ENCODE data around the gene SH3BP4. TPM values are rescaled to one million over a fixed set of nuclear protein-coding genes. Genes with fewer than 3 reads are reported as not detected.
A peak's percentile ranks its signal among the peaks of the same experiment; 100 is the strongest.

Gene SH3BP4
- total RNA-seq, 2 experiments from 2014 or later: 0.10 to 0.46 TPM

DNA sequence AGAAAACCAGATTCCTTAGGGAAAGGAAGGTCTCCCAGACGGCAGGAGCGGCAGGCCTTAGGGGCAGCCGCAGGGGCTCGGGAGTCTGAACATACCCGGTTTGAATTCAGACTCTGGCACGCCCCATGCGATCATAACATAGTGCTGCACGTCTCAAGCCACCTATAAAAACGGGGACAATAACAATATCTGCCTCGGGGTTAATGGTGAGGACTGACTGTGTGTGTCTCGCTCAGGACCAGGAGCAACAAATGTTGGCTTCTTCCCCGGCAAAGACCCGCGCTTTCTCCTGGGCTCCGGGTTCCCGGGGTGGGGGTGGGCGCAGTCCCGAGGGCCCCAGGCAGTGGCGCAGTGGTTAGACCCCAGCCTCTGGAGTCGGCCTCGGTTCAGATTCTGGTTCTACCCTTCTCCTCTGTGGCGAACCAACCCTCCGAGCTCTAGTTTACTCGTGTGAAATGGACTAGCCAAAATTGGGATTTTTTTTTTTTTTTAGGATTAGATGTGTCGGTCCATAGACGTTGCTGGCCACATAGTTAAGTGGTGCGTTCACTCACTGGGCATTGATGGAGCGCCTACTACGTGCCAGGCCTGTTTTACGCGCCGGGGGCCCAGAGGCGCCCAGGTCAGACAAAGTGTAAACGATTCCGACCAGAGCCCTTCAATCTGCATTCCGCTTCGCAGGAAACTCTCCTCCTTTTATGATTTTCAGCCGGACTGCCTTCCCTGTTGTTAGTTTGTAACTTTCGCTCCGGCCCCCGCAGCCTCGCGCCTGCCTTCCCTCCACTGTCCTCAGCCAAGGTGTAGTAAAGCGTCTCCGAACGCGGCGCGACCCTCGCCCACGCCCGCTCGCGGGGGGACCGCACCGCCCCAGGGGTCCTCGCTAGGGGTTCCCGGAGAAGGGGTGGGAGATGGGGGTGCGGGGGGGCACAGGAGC lies 820 bp upstream of the SH3BP4 start:
- POLR2A ChIA-PET: no interaction called here
- Mint-ChIP-seq H3K36me3 (no peaks in the 10 kb centered on the region), H3K4me1 (ENCODE audit: low read depth) (peaks cover 3% of the 10 kb centered on the region), H3K4me3 (peak overlapping the region; percentile 64), H3K27ac (no peak overlapping the region), H3K27me3 (peaks cover 54% of the 10 kb centered on the region), H3K9me3 (no peaks in the 10 kb centered on the region)
- CTCF ChIA-PET: interaction anchor here (0.6 kb wide), 1 partner anchor 115 kb away, joined by 4 read pairs; no protein-coding TSS in a partner anchor
- intact Hi-C loops (cut with micrococcal nuclease): loop anchor here (5.0 kb wide), 1 partner anchor 1226 kb away; no protein-coding TSS in a partner anchor
- no peak for DNase-seq

- intact Hi-C loops (cut with micrococcal nuclease): loop anchor here (5.0 kb wide), 1 partner anchor 1225 kb away; no protein-coding TSS in a partner anchor
- Mint-ChIP-seq H3K36me3 (no peaks in the 10 kb centered on the region), H3K27ac (no peak overlapping the region), H3K27me3 (peaks cover 48% of the 10 kb centered on the region), H3K9me3 (no peaks in the 10 kb centered on the region), H3K4me1 (ENCODE audit: low read depth) (peaks cover 3% of the 10 kb centered on the region), H3K4me3 (peak overlapping the region; percentile 52)
- no peak for DNase-seq
- ChIA-PET CTCF (no interaction called here), POLR2A (no interaction called here)
These were observed 676 bp downstream of the SH3BP4 start for GRCh38 chr2:234952270-234953115.

DNA sequence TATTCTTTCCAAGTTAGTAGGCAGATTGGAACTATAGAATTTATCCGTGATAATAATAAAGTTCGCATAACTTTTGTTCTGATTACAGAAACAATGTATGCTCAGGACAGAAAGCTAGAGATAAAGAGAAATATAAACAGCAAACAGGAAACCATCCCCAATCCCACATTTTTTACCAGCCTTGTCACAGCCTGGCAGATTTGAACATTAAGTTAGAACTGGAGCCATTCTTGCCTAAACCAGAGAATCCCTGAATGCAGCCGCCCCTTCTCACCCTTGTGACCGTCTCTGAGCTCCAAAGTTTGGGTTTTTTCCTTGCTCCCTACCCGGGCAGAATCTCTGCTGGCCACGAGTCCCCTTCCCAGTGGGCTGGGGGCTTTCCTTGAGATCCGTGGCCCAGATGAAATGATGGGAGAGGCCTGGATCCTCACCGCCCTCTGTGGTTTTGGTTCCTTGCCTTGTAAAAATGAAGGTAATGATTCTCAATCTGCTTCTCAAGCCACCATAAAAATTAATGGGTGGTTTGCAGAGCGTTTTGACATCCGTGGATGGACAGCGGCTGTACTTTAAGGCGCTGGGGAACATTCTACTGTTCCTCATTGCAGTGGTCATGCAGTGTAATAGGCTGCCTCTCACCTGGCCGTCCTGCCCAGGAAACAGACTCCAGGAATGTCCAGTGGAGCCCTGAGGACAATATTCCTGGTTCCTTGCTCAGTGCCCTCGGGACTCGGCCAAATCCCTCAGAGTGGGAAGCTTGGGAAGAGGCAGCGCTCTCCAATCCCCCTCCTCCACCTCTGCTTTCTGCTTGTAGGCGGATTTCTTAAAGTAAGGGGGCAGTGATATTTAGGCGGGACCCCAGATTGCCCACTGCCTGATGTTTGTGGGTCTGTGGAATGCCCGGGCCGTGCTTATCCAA lies 1.6 kb downstream of the SH3BP4 start:
- ChIA-PET CTCF (no interaction called here), POLR2A (no interaction called here)
- H3K4me1 Mint-ChIP-seq (ENCODE audit: low read depth): peaks cover 3% of the 10 kb centered on the region
- no peak for DNase-seq
- no peak overlapping the region for H3K27ac Mint-ChIP-seq
- no peaks in the 10 kb centered on the region for H3K36me3 Mint-ChIP-seq
- H3K27me3 Mint-ChIP-seq: peaks cover 48% of the 10 kb centered on the region
- peak overlapping the region; percentile 52 for H3K4me3 Mint-ChIP-seq
- no peaks in the 10 kb centered on the region for H3K9me3 Mint-ChIP-seq
- intact Hi-C loops (cut with micrococcal nuclease): loop anchor here (5.0 kb wide), 1 partner anchor 1224 kb away; no protein-coding TSS in a partner anchor

DNA sequence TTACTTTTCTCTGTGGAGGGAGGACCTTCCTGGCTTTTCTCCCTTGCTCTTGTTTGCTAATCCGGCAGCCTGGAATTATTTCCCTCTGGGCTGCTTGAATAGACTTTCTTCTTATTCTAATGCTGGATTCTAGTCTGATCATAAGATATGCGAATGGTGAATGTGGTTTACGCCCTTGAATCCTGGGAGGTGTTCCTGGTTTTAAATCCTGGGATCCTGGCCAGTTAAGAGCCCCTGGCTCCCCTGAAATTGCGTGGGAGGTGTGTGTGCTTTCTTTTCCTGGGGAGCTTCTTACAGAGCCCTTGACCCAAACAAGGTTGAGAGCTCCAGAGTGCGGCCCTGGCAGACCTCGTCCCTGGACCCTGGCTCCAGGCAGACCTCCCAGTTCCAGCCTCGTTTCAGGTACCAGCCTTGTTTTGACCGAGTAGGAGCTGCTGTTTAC lies 2.8 kb downstream of the SH3BP4 start:
- CTCF ChIA-PET: interaction anchor here (0.6 kb wide), 1 partner anchor 368 kb away, joined by 3 read pairs; no protein-coding TSS in a partner anchor
- no peak overlapping the region for H3K4me3 Mint-ChIP-seq
- H3K27ac Mint-ChIP-seq: no peak overlapping the region
- H3K27me3 Mint-ChIP-seq: peaks cover 42% of the 10 kb centered on the region
- intact Hi-C loops (cut with micrococcal nuclease): loop anchor here (5.0 kb wide), 1 partner anchor 1223 kb away; no protein-coding TSS in a partner anchor
- H3K9me3 Mint-ChIP-seq: no peaks in the 10 kb centered on the region
- DNase-seq: no peak
- POLR2A ChIA-PET: no interaction called here
- H3K36me3 Mint-ChIP-seq: no peaks in the 10 kb centered on the region
- H3K4me1 Mint-ChIP-seq (ENCODE audit: low read depth): peaks cover 3% of the 10 kb centered on the region

GRCh38 chr2:234955091-234955591 lies 3.3 kb downstream of the SH3BP4 start:
- ChIA-PET POLR2A (no interaction called here), CTCF (interaction anchor here (0.6 kb wide), 1 partner anchor 367 kb away, joined by 3 read pairs; no protein-coding TSS in a partner anchor)
- Mint-ChIP-seq H3K4me1 (ENCODE audit: low read depth) (peaks cover 3% of the 10 kb centered on the region), H3K36me3 (no peaks in the 10 kb centered on the region), H3K27me3 (peaks cover 37% of the 10 kb centered on the region), H3K4me3 (no peak overlapping the region), H3K9me3 (no peaks in the 10 kb centered on the region), H3K27ac (no peak overlapping the region)
- intact Hi-C loops (cut with micrococcal nuclease): no loop called here
- DNase-seq: no peak

GRCh38 chr2:234955971-234956509 lies 4.2 kb downstream of the SH3BP4 start:
- CTCF ChIA-PET: interaction anchor here (0.6 kb wide), 1 partner anchor 162 kb away, joined by 3 read pairs; no protein-coding TSS in a partner anchor
- POLR2A ChIA-PET: no interaction called here
- H3K9me3 Mint-ChIP-seq: no peaks in the 10 kb centered on the region
- no peak for DNase-seq
- no peak overlapping the region for H3K4me3 Mint-ChIP-seq
- peaks cover 29% of the 10 kb centered on the region for H3K27me3 Mint-ChIP-seq
- peaks cover 3% of the 10 kb centered on the region for H3K4me1 Mint-ChIP-seq (ENCODE audit: low read depth)
- intact Hi-C loops (cut with micrococcal nuclease): no loop called here
- H3K36me3 Mint-ChIP-seq: no peaks in the 10 kb centered on the region
- no peak overlapping the region for H3K27ac Mint-ChIP-seq

DNA sequence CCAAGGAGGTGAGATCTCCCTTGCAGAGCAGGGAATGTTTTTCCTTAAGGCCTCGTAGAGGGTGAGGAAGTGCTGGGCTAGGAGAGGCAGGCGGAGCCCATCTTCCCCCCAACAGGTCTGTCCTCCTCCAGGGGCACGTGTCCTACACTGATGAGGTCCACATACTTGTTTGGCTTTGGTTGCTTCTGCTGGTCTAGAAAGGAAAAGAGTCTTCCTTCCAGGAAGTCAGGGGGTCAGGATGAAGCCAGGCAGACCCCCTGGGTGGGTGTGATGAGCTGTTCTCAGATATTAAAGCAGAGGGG lies 6.0 kb downstream of the SH3BP4 start:
- Mint-ChIP-seq H3K27me3 (peaks cover 25% of the 10 kb centered on the region), H3K9me3 (no peaks in the 10 kb centered on the region), H3K4me1 (ENCODE audit: low read depth) (no peaks in the 10 kb centered on the region), H3K36me3 (no peaks in the 10 kb centered on the region), H3K4me3 (no peak overlapping the region), H3K27ac (no peak overlapping the region)
- CTCF ChIA-PET: interaction anchor here (1.0 kb wide), 1 partner anchor 28 kb away, joined by 3 read pairs; no protein-coding TSS in a partner anchor
- intact Hi-C loops (cut with micrococcal nuclease): no loop called here
- no peak for DNase-seq
- POLR2A ChIA-PET: no interaction called here

DNA sequence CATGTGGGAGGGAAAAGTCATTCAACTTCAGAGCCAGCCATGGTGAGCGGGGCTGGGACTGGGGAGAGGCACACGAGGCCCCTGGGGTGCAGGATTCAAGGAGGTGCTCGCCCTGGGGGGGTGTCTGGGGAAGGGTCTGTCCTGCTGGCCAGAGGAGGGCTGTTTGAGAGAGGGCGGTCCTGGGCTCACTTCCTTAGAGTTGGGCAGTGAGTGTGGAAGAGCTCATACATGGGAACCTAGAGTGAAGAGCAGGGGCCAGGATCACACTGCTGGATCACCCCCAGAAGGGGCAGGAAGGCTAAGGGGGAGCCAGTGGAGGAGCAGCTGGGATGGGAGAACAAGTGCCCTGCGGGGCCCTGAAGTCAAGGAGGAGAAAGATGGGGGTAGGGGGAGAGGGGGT lies 6.5 kb downstream of the SH3BP4 start:
- CTCF ChIA-PET: interaction anchor here (1.0 kb wide), 1 partner anchor 29 kb away, joined by 3 read pairs; no protein-coding TSS in a partner anchor
- intact Hi-C loops (cut with micrococcal nuclease): no loop called here
- POLR2A ChIA-PET: no interaction called here
- Mint-ChIP-seq H3K36me3 (no peaks in the 10 kb centered on the region), H3K27me3 (peaks cover 20% of the 10 kb centered on the region), H3K4me3 (no peak overlapping the region), H3K9me3 (no peaks in the 10 kb centered on the region), H3K4me1 (ENCODE audit: low read depth) (no peaks in the 10 kb centered on the region), H3K27ac (no peak overlapping the region)
- DNase-seq: no peak

- intact Hi-C loops (cut with micrococcal nuclease): no loop called here
- DNase-seq: no peak
- H3K27ac Mint-ChIP-seq: no peak overlapping the region
- POLR2A ChIA-PET: no interaction called here
- H3K4me1 Mint-ChIP-seq (ENCODE audit: low read depth): no peaks in the 10 kb centered on the region
- H3K4me3 Mint-ChIP-seq: no peak overlapping the region
- peaks cover 17% of the 10 kb centered on the region for H3K27me3 Mint-ChIP-seq
- H3K9me3 Mint-ChIP-seq: no peaks in the 10 kb centered on the region
- H3K36me3 Mint-ChIP-seq: no peaks in the 10 kb centered on the region
- CTCF ChIA-PET: no interaction called here
These were observed 7.1 kb downstream of the SH3BP4 start for GRCh38 chr2:234958746-234959395.

DNA sequence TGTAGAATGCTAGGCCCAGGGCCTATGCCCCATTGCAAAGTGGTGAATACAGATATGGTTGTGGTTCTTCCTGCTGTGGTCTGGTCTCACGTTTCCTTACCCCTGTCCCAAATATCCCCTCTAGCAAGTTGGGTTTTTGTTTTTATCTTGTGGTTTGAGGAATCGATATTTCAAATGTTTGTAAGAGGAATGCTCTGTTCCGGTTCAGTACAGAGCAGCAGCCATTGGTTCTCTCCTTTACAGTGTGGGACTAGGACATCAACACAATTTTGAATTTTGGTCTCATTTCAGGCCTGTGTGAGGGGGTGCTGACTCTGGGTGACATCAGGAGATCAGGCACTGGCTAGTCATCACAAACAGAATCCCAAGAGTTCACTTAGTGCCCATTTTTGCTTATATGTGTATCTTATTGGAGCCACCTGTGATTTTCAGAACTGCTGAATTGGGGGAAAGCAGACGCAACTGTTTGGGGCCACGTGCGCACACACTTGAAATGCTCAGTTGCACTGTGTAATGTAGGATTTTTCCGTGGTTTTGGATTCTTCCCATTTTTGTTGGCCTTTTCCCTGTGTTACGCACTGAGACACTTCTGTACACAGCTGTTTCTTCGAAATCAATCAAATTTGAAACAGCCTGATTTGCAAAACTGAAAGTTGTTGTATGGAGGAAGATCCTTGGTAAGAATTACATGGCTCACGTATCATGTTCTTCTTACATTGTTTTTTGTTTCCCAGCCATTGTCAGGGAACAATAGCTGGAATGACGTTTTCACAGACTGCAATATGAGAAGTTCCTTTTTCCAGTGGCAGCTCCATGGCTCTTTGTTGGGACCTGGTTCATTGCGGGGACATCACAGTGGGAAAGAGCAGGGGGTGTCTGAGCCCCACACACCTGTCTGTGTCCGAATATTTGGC lies 8.6 kb downstream of the SH3BP4 start:
- CTCF ChIA-PET: no interaction called here
- DNase-seq: no peak
- intact Hi-C loops (cut with micrococcal nuclease): no loop called here

More for the DNA sequence above, 8.6 kb downstream of the SH3BP4 start:
- Mint-ChIP-seq H3K4me1 (ENCODE audit: low read depth) (no peaks in the 10 kb centered on the region), H3K9me3 (no peaks in the 10 kb centered on the region), H3K36me3 (no peaks in the 10 kb centered on the region), H3K4me3 (no peak overlapping the region), H3K27me3 (peaks cover 11% of the 10 kb centered on the region), H3K27ac (no peak overlapping the region)
- POLR2A ChIA-PET: interaction anchor here (0.6 kb wide), 1 partner anchor 14 kb away, joined by 6 read pairs; no protein-coding TSS in a partner anchor

All from activated CD4-positive, alpha-beta memory T cell treated with anti-CD3 and anti-CD28 coated beads for 36 hours (primary cell).